Measurements from ENCODE around the gene ELMOD1.

ELMOD1 gene

GRCh38 chr11:107688322-107688918, 97.5 kb downstream of the ELMOD1 start:
- DNase-seq (ENCODE audit: low spot score) = no peak

GRCh38 chr11:107689317-107690202, 98.6 kb downstream of the ELMOD1 start:
- DNase-seq (ENCODE audit: low spot score) = peak; percentile 73

- no peak for DNase-seq (ENCODE audit: low spot score)
Measured at GRCh38 chr11:107691000-107691750, 100.2 kb downstream of the ELMOD1 start.

- DNase-seq (ENCODE audit: low spot score) = no peak
Measured at GRCh38 chr11:107695446-107695845, 104.5 kb downstream of the ELMOD1 start.

GRCh38 chr11:107696140-107696539, 105.2 kb downstream of the ELMOD1 start:
- DNase-seq (ENCODE audit: low spot score) = no peak

- no peak for DNase-seq (ENCODE audit: low spot score)
Measured at GRCh38 chr11:107697291-107697690, 106.3 kb downstream of the ELMOD1 start.

- no peak for DNase-seq (ENCODE audit: low spot score)
Measured at GRCh38 chr11:107699371-107700285, 108.7 kb downstream of the ELMOD1 start.

GRCh38 chr11:107702109-107702660, 111.2 kb downstream of the ELMOD1 start:
- DNase-seq (ENCODE audit: low spot score) = no peak

GRCh38 chr11:107702723-107703122, 111.8 kb downstream of the ELMOD1 start:
- DNase-seq (ENCODE audit: low spot score) = no peak

GRCh38 chr11:107704451-107704850, 113.5 kb downstream of the ELMOD1 start:
- no peak for DNase-seq (ENCODE audit: low spot score)

GRCh38 chr11:107705027-107705426, 114.1 kb downstream of the ELMOD1 start:
- no peak for DNase-seq (ENCODE audit: low spot score)

- no peak for DNase-seq (ENCODE audit: low spot score)
Measured at GRCh38 chr11:107706531-107706930, 115.6 kb downstream of the ELMOD1 start.

- DNase-seq (ENCODE audit: low spot score) = no peak
Measured at GRCh38 chr11:107707215-107707671, 116.3 kb downstream of the ELMOD1 start.

- DNase-seq (ENCODE audit: low spot score) = no peak
Measured at GRCh38 chr11:107707807-107708206, 116.9 kb downstream of the ELMOD1 start.

GRCh38 chr11:107708792-107709191, 117.8 kb downstream of the ELMOD1 start:
- DNase-seq (ENCODE audit: low spot score) = no peak

- no peak for DNase-seq (ENCODE audit: low spot score)
Measured at GRCh38 chr11:107710301-107710700, 119.4 kb downstream of the ELMOD1 start.

GRCh38 chr11:107711861-107712755, 121.2 kb downstream of the ELMOD1 start, which contains the start of gene SLN:
SLN (minus strand) TSS chr11:107712056.
- DNase-seq (ENCODE audit: low spot score) = no peak

- DNase-seq (ENCODE audit: low spot score) = no peak
Measured at GRCh38 chr11:107713009-107713408, 122.1 kb downstream of the ELMOD1 start.
